Choroid plexus epithelial cell (primary cell): ENCODE results near the gene ITPRID2.
"Not testable (repeated sequence)": the region's sequence is repeated elsewhere in the genome, so short reads cannot be mapped to it uniquely, and the experiment has no call there.

Experiments
- DNase-seq: peaks from one replicate; pipeline ENCODE4 v3.0.0-alpha.2; 2010; ENCODE audit warnings: low read depth
- H3K4me3 ChIP-seq: 2 replicates; pipeline ENCODE4 v1.5.1; 2011; ENCODE audit warnings: low read depth, mild to moderate bottlenecking, control low read depth, low read length, moderate library complexity
- TF ChIP-seq, protein P1 (sequence below): conservative IDR thresholded peaks from 2 replicates; pipeline ENCODE4 v1.5.1; 2011; ENCODE audit warnings: low read depth, mild to moderate bottlenecking, control low read depth, inconsistent platforms, low read length, moderate library complexity

ITPRID2 gene

GRCh38 chr2:181948227-181948626 is 56.7 kb downstream of the ITPRID2 start:
- no peak for DNase-seq
- TF ChIP-seq, protein P1, sequence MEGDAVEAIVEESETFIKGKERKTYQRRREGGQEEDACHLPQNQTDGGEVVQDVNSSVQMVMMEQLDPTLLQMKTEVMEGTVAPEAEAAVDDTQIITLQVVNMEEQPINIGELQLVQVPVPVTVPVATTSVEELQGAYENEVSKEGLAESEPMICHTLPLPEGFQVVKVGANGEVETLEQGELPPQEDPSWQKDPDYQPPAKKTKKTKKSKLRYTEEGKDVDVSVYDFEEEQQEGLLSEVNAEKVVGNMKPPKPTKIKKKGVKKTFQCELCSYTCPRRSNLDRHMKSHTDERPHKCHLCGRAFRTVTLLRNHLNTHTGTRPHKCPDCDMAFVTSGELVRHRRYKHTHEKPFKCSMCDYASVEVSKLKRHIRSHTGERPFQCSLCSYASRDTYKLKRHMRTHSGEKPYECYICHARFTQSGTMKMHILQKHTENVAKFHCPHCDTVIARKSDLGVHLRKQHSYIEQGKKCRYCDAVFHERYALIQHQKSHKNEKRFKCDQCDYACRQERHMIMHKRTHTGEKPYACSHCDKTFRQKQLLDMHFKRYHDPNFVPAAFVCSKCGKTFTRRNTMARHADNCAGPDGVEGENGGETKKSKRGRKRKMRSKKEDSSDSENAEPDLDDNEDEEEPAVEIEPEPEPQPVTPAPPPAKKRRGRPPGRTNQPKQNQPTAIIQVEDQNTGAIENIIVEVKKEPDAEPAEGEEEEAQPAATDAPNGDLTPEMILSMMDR = no peak
- H3K4me3 ChIP-seq = no peak overlapping the region

DNA sequence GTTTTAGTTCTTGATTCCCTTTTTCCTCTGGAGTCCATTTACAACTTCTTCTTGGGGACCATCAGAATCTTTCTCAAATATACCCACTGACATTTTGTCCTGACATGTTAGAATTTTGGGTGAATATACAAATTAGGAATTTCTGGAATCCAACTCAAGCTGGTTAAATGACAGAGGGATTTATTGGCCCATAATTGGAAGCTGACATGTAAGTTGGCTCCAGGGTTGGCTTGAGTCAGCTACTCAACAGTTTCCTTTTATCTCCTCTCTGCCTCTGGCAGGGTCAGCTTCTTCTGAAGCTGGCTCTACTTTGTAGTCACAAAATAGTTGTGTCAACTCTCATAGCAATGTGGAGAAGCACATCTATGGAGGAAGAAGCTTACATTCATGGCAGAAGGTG is 57.5 kb downstream of the ITPRID2 start:
- H3K4me3 ChIP-seq = no peak overlapping the region
- peak; percentile 11 for DNase-seq
- TF ChIP-seq, protein P1 = no peak

- DNase-seq = no peak
- TF ChIP-seq, protein P1 = no peak
- H3K4me3 ChIP-seq = no peak overlapping the region
These were observed 61.1 kb downstream of the ITPRID2 start for GRCh38 chr2:181952404-181953226.

DNA sequence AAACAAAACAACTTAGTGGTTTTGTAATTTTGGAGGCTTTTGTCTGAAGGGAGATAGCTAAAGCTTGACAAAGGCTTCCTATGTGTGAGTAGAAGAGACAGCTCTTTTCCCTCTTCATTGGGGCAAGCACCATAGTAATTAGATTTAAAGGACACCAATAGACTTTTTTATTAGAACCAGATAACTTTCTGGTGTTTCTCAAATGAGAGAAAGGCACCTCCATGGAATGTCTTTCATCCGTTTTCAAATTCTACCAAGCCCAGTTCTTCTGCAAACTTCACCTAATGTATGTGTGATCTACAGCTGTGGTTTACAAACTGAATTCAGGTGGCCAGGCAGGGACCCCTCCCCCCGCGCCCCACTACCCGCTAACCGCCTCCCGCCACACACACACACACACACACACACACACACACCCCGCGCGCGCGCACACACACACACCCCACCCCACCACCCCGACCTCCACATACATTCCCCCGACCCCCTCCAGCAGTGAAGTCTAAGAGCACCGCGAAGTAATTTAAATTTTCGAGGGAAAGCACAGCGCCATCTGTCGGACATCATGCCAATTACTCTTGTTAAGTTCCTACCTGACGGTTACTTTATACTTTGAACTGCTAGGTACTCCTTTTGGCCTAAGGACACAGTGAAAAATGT is 62.5 kb downstream of the ITPRID2 start:
- peak overlapping the region; percentile 48 for H3K4me3 ChIP-seq
- TF ChIP-seq, protein P1 = peak; percentile 77
- DNase-seq = peak; percentile 84

DNA sequence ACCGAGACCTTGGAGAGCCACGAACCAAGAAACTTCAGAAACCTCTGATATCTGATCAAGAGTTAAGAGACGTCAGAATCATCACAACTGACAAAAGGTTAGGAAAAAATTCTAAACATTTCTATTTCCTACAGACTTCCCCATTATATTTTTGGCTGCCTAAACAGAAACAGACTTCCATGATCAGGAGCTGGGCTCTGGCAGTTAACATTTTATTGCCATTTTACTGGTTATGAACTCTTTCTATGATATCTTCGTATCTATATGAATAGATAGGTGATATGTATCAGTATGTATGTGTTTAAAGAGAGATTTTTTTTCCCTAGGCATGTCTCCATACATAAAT is 63.0 kb downstream of the ITPRID2 start:
- peak overlapping the region; percentile 48 for H3K4me3 ChIP-seq
- DNase-seq = no peak
- TF ChIP-seq, protein P1 = no peak

GRCh38 chr2:181955010-181955409 is 63.5 kb downstream of the ITPRID2 start:
- no peak overlapping the region for H3K4me3 ChIP-seq
- peak; percentile 84 for DNase-seq

DNA sequence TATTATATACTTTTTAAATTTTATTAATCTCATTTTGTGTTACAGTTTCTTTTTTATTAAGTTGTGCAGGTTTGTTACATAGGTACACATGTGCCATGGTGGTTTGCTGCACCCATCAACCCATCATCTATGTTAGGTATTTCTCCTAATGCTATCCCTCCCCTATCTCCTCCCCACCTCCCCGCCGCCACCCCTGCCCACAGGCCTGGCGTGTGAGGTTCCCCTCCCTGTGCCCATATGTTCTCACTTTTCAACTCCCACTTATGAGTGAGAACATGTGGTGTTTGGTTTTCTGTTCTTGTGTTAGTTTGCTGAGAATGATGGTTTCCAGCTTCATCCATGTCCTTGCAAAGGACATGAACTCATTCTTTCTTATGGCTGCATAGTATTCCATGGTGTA is 64.3 kb downstream of the ITPRID2 start:
- DNase-seq, H3K4me3 ChIP-seq: not testable (repeated sequence)

More at GRCh38 chr2:181955010-181955409, 63.5 kb downstream of the ITPRID2 start:
- TF ChIP-seq, protein P1 = no peak
